Osteocyte (in vitro differentiated cells): ENCODE results near the gene FRMD1. TPM values are rescaled to one million over a fixed set of nuclear protein-coding genes. Genes with fewer than 3 reads are reported as not detected.

ENCODE experiments used
- DNase-seq: peaks from one replicate; pipeline ENCODE4 v3.0.0; 2021; ENCODE audit warnings: mixed read lengths; ENCODE audit not compliant: unreplicated experiment; ENCODE audit errors: extremely low spot score
- H3K27ac Mint-ChIP-seq: one replicate; pipeline ENCODE4 v1.8.0; 2021; ENCODE audit warnings: mild to moderate bottlenecking, mixed read lengths; ENCODE audit not compliant: unreplicated experiment
- H3K27me3 Mint-ChIP-seq: one replicate; pipeline ENCODE4 v1.8.0; 2021; ENCODE audit warnings: mixed read lengths; ENCODE audit not compliant: unreplicated experiment
- H3K36me3 Mint-ChIP-seq: one replicate; pipeline ENCODE4 v1.8.0; 2021; ENCODE audit warnings: mixed read lengths; ENCODE audit not compliant: unreplicated experiment
- H3K4me1 Mint-ChIP-seq: one replicate; pipeline ENCODE4 v1.8.0; 2021; ENCODE audit warnings: mixed read lengths; ENCODE audit not compliant: unreplicated experiment
- H3K4me3 Mint-ChIP-seq: one replicate; pipeline ENCODE4 v1.8.0; 2021; ENCODE audit warnings: mild to moderate bottlenecking, moderate library complexity, mixed read lengths; ENCODE audit not compliant: unreplicated experiment
- H3K9me3 Mint-ChIP-seq: one replicate; pipeline ENCODE4 v1.8.0; 2021; ENCODE audit warnings: mixed read lengths; ENCODE audit not compliant: unreplicated experiment
- total RNA-seq: library from RNA; stranded (reverse); gene quantifications from 2 replicates; pipeline ENCODE4 v1.2.1, GENCODE V29; 2021
- TF ChIP-seq, protein P1 (sequence below): fragments of 200-600 bp; sonication (generic); IDR thresholded peaks from 2 replicates; pipeline ENCODE4 v1.5.0; 2021; ENCODE audit warnings: antibody characterized with exemption, mild to moderate bottlenecking, moderate library complexity

The FRMD1 gene
- total RNA-seq, 1 donor from 2014 or later: 0.05 TPM

DNA sequence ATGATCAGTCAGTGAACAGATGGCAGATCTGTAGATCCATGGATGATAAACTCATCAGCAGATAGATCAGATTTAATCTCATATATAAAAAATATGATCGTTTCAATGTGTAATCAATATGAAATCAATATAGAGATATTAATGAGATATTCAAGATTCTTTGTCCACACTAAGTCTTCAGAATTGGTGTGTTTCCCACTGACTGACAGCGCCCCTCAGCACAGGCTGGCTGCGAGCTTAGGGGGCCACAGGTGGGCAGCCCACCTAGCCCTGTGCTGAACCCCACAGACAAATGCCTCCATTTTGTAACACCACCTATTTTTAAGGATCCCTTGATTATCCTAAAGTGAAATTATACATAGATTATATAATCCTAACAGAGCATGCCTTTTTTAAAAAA, 32.3 kb downstream of the FRMD1 start:
- no peaks in the 10 kb centered on the region for H3K9me3 Mint-ChIP-seq
- no peak for DNase-seq
- peaks cover 5% of the 10 kb centered on the region for H3K4me1 Mint-ChIP-seq
- no peaks in the 10 kb centered on the region for H3K27me3 Mint-ChIP-seq
- TF ChIP-seq, protein P1, sequence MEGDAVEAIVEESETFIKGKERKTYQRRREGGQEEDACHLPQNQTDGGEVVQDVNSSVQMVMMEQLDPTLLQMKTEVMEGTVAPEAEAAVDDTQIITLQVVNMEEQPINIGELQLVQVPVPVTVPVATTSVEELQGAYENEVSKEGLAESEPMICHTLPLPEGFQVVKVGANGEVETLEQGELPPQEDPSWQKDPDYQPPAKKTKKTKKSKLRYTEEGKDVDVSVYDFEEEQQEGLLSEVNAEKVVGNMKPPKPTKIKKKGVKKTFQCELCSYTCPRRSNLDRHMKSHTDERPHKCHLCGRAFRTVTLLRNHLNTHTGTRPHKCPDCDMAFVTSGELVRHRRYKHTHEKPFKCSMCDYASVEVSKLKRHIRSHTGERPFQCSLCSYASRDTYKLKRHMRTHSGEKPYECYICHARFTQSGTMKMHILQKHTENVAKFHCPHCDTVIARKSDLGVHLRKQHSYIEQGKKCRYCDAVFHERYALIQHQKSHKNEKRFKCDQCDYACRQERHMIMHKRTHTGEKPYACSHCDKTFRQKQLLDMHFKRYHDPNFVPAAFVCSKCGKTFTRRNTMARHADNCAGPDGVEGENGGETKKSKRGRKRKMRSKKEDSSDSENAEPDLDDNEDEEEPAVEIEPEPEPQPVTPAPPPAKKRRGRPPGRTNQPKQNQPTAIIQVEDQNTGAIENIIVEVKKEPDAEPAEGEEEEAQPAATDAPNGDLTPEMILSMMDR: no peak
- H3K27ac Mint-ChIP-seq: no peak overlapping the region
- no peak overlapping the region for H3K4me3 Mint-ChIP-seq
- H3K36me3 Mint-ChIP-seq: no peaks in the 10 kb centered on the region

DNA sequence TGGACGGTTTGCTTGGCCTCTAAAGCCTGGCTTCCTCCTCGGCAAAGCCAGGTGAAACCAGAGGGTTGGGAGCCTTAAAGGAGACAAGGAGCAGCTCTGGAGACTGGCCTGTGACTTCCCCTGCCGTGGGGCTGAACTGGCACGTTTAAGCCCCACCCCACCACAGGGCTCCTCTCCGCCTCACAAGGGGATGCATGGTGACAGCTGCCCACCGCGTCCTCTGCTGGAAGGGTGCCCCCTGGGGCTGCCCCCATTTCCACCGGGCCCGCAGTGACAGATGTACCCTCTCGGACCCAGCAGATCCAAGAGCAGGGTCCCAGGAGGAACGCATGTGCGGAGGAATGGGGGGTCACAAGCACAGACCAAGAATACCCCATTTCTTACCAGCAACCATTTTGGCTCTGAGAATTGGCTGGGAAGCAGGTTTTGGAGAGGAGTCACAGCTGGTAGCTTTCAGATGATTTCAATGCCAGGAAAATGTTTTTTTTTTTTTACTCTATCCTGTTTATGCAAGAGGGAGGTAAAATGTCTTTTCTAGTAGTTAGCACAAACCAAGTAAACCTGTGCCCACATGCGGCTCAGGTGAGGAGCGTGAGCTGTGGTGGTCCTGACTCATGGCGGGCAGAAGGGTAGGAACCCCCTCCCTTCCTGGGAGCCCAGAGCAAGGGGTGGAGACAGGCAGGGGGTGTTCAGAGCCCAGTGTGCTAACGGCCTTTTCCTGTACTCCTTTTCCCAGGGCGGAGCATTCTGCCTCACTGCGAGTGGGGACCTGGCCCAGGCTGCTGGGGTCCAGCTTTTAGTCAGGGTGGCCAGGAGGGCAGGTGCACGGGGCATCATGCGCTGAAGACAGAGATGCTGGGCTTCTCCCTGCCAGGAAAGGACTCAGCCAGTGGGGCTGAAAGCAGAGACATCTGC, 33.0 kb downstream of the FRMD1 start:
- Mint-ChIP-seq H3K27ac (peak overlapping the region; percentile 57), H3K36me3 (no peaks in the 10 kb centered on the region), H3K9me3 (no peaks in the 10 kb centered on the region), H3K4me1 (peaks cover 5% of the 10 kb centered on the region), H3K27me3 (no peaks in the 10 kb centered on the region), H3K4me3 (no peak overlapping the region)
- DNase-seq: no peak
- TF ChIP-seq, protein P1: no peak

DNA sequence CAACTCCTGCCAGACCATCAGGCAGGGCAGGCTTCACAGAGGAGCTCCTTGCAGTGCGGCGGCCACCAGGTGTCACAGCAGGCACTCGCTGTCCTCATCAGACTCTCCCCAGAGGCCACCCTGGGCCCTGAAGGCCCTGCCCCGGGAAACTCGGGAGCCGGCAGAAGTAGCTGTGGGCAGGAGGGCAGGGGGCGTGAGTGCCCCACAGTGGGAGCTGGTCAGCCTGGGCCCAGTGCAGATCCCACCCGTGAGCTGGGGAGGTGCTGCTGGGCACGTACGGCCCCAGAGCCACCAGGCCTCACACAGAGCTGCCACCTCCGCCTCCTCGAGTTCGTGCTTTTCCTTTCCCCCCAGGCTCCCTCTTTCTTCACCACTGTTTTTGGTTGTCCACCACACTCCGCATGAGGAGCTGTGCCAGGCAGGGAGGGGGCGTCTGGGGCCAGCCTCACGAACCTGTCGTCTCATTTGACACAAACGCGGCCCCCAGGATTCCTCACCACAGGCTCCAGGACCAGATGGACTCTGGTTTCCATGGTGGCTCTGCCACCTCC, 33.8 kb downstream of the FRMD1 start:
- Mint-ChIP-seq H3K27me3 (no peaks in the 10 kb centered on the region), H3K4me3 (no peak overlapping the region), H3K9me3 (no peaks in the 10 kb centered on the region), H3K27ac (no peak overlapping the region), H3K36me3 (no peaks in the 10 kb centered on the region), H3K4me1 (peaks cover 5% of the 10 kb centered on the region)
- TF ChIP-seq, protein P1: no peak
- no peak for DNase-seq

DNA sequence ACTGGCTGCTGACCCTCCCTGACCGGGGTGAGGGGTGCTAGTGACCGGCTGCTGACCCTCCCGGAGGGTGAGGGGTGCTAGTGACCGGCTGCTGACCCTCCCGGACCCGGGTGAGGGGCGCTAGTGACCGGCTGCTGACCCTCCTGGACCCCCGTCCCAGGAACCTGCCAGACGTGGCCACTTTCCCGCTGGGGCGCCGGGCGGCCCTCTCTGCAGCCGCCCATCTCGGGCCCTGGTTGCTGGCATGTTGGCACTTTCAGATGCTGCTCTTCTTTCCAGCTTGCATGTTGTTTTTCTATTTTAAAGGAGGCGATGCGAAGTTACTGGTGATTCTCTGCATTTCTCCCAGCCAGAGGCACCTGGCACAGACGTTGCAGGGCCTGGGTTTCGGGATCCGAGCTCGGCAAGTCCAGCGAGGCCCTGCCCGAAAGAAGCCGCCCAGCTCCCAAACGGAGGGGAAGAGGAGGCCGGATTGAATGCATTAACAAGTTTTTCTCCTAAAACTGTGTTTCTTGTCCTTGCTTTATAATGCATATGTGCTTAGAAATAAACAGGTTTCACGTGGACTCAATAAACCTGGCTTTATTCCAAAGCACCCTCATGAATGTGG, 34.4 kb downstream of the FRMD1 start:
- no peaks in the 10 kb centered on the region for H3K36me3 Mint-ChIP-seq

More for the DNA sequence above, 34.4 kb downstream of the FRMD1 start:
- H3K4me1 Mint-ChIP-seq: peaks cover 5% of the 10 kb centered on the region
- DNase-seq: no peak
- TF ChIP-seq, protein P1: no peak
- H3K27me3 Mint-ChIP-seq: no peaks in the 10 kb centered on the region
- no peak overlapping the region for H3K4me3 Mint-ChIP-seq
- H3K9me3 Mint-ChIP-seq: no peaks in the 10 kb centered on the region
- H3K27ac Mint-ChIP-seq: no peak overlapping the region
